A549 (cell line): ENCODE results near the gene ADORA1. TPM values are rescaled to one million over a fixed set of nuclear protein-coding genes. Genes with fewer than 3 reads are reported as not detected.
A peak's percentile ranks its signal among the peaks of the same experiment; 100 is the strongest.

Experiments
- ATAC-seq, 2 experiments: fragments of 200-7000 bp in 1 of 2; fragments of >200 bp in 1 of 2; cut with Nextera tagmentation in 1 of 2; cut with Tn5 transposase in 1 of 2; 3 replicates each; pipeline versions ENCODE4 v1.8.0 to v1.9.1; 2018 to 2020; ENCODE audit warnings: mild to moderate bottlenecking in 1 of 2, moderate library complexity in 1 of 2
- CTCF ChIA-PET: fragments of 300-600 bp; sonication (Branson Sonifier 250); formaldehyde crosslinking; extraction: SDS; loops from one replicate; lab custom pipeline; 2021; ENCODE audit warnings: antibody characterized with exemption, inconsistent platforms; lab: Yijun Ruan, JAX
- POLR2A ChIA-PET: fragments of 350-600 bp; formaldehyde crosslinking; extraction: SDS; loops from one replicate; lab custom pipeline; 2021; ENCODE audit warnings: antibody characterized with exemption, inconsistent platforms; lab: Yijun Ruan, JAX
- DNase-seq, 2 experiments: peaks; one replicate each; pipeline versions ENCODE4 v3.0.0 to v3.0.0-alpha.2; 2011 to 2016; ENCODE audit warnings: low read depth in 1 of 2, low spot score in 1 of 2
- FAIRE-seq: peaks from 2 replicates; lab custom pipeline; 2011; peaks lifted over from hg19 to GRCh38; lab: Jason Lieb, UNC
- H3K27ac ChIP-seq, 2 experiments: fragments of >200 bp; sonication (Bioruptor Twin); formaldehyde crosslinking; 3 replicates each; pipeline ENCODE4 v1.5.1; 2016 to 2017
- H3K4me1 ChIP-seq: fragments of >200 bp; sonication (Bioruptor Twin); formaldehyde crosslinking; 3 replicates; pipeline ENCODE4 v1.6.1; 2016
- H3K4me2 ChIP-seq: fragments of >200 bp; sonication (Bioruptor Twin); formaldehyde crosslinking; 3 replicates; pipeline ENCODE4 v1.6.1; 2016
- H3K4me3 ChIP-seq: fragments of >200 bp; sonication (Bioruptor Twin); formaldehyde crosslinking; 3 replicates; pipeline ENCODE4 v1.5.1; 2016
- H3K9me3 ChIP-seq: fragments of >200 bp; sonication (Bioruptor Twin); formaldehyde crosslinking; 3 replicates; pipeline ENCODE4 v1.6.1; 2016
- BHLHE40 ChIP-seq: IDR thresholded peaks from 2 replicates; pipeline ENCODE4 v1.6.1; 2012; ENCODE audit warnings: low read depth, low read length, inconsistent platforms
- CBX8 ChIP-seq: fragments of 200-600 bp; sonication (generic); IDR thresholded peaks from 2 replicates; pipeline ENCODE4 v1.6.1; 2016
- CEBPB ChIP-seq, 2 experiments: fragments of >200 bp in 1 of 2; sonication (Bioruptor Twin) in 1 of 2; formaldehyde crosslinking in 1 of 2; IDR thresholded peaks; 2 replicates each; pipeline ENCODE4 v1.6.1; 2012 to 2016
- CHD4 ChIP-seq: fragments of 200-600 bp; sonication (generic); IDR thresholded peaks from 2 replicates; pipeline ENCODE4 v1.6.1; 2016; ENCODE audit warnings: antibody characterized with exemption, mild to moderate bottlenecking, borderline replicate concordance
- EHMT2 ChIP-seq: fragments of 200-600 bp; sonication (generic); IDR thresholded peaks from 2 replicates; pipeline ENCODE4 v1.6.1; 2016; ENCODE audit warnings: antibody characterized with exemption, low read depth, mild to moderate bottlenecking, moderate library complexity
- EP300 ChIP-seq, 2 experiments: fragments of >200 bp; sonication (Bioruptor Twin); formaldehyde crosslinking; IDR thresholded peaks; 2 replicates in 1 of 2; 3 replicates in 1 of 2; pipeline ENCODE4 v1.6.1; 2016 to 2017
- HDAC2 ChIP-seq: fragments of 200-600 bp; sonication (generic); IDR thresholded peaks from 2 replicates; pipeline ENCODE4 v1.6.1; 2016
- HOXA7 ChIP-seq: fragments of 250-450 bp; sonication (Bioruptor Pico); IDR thresholded peaks from 2 replicates; pipeline ENCODE4 v1.5.0; 2020; ENCODE audit warnings: mild to moderate bottlenecking, moderate library complexity
- HOXB13 ChIP-seq: fragments of 250-450 bp; sonication (Bioruptor Pico); IDR thresholded peaks from 2 replicates; pipeline ENCODE4 v1.5.0; 2020; ENCODE audit warnings: low read depth, mild to moderate bottlenecking, moderate library complexity
- HOXB5 ChIP-seq: fragments of 250-450 bp; sonication (Bioruptor Pico); IDR thresholded peaks from 2 replicates; pipeline ENCODE4 v1.5.0; 2020; ENCODE audit warnings: mild to moderate bottlenecking, moderate library complexity
- JUNB ChIP-seq: fragments of >200 bp; sonication (Bioruptor Twin); formaldehyde crosslinking; IDR thresholded peaks from 2 replicates; pipeline ENCODE4 v1.6.1; 2016
- MYC ChIP-seq: IDR thresholded peaks from 2 replicates; pipeline ENCODE4 v1.6.1; 2012; ENCODE audit warnings: mild to moderate bottlenecking, inconsistent platforms, low read length, improper control_type of control experiment, borderline replicate concordance
- NFE2L2 ChIP-seq: fragments of 150-350 bp; conservative IDR thresholded peaks from 2 replicates; pipeline ENCODE4 v1.6.1; 2014; ENCODE audit warnings: low read length
- NR3C1 ChIP-seq: fragments of >200 bp; sonication (Bioruptor Twin); formaldehyde crosslinking; IDR thresholded peaks from 3 replicates; pipeline ENCODE4 v1.6.1; 2017
- POLR2A ChIP-seq: IDR thresholded peaks from 2 replicates; pipeline ENCODE4 v1.6.1; 2012; ENCODE audit warnings: mild to moderate bottlenecking, low read length
- RAD21 ChIP-seq, 2 experiments: fragments of >200 bp in 1 of 2; sonication (Bioruptor Twin) in 1 of 2; formaldehyde crosslinking in 1 of 2; IDR thresholded peaks in 1 of 2; conservative IDR thresholded peaks in 1 of 2; 2 replicates in 1 of 2; 3 replicates in 1 of 2; pipeline ENCODE4 v1.6.1; 2012 to 2018; ENCODE audit warnings: inconsistent platforms in 1 of 2
- SREBF2 ChIP-seq: fragments of 450-650 bp; IDR thresholded peaks from 2 replicates; pipeline ENCODE4 v1.6.1; 2014; ENCODE audit warnings: mild to moderate bottlenecking, moderate library complexity
- TFCP2L1 ChIP-seq: fragments of 250-450 bp; sonication (Bioruptor Pico); IDR thresholded peaks from 2 replicates; pipeline ENCODE4 v1.5.0; 2021; ENCODE audit warnings: mild to moderate bottlenecking
- ZFP36 ChIP-seq: fragments of 450-650 bp; IDR thresholded peaks from 2 replicates; pipeline ENCODE4 v1.6.1; 2014; ENCODE audit warnings: borderline replicate concordance; ENCODE audit not compliant: partially characterized antibody
- ZNF302 ChIP-seq: fragments of 250-450 bp; sonication (Bioruptor Pico); IDR thresholded peaks from 2 replicates; pipeline ENCODE4 v1.9.0; 2021; ENCODE audit warnings: inconsistent platforms, mild to moderate bottlenecking, moderate library complexity
- WGBS: methylation state at CpG from one replicate; pipeline ENCODE4 v1.1.6; 2017; ENCODE audit errors: missing lambda C conversion rate; 5-methylcytosine and 5-hydroxymethylcytosine counted together
- polyA plus RNA-seq, 4 experiments: library from polyadenylated mRNA; depleted of rRNA in 3 of 4; stranded (reverse); fragments of >200 nt; fragmentation: RNase III in 1 of 4; extraction: RNeasy Plus Mini Kit Qiagen cat#74134 plus additional on column Dnase treatment in 1 of 4; gene quantifications; 2 replicates in 3 of 4; 3 replicates in 1 of 4; pipeline ENCODE4 v1.2.3, GENCODE V29; 2011 to 2017
- TF ChIP-seq, protein P1 (sequence below): IDR thresholded peaks from 2 replicates; pipeline ENCODE4 v1.6.1; 2012

The ADORA1 gene
- polyA plus RNA-seq, 2 of the 4 experiments (the other 2 are of a cell fraction), result 0.48 to 2.4 TPM

DNA sequence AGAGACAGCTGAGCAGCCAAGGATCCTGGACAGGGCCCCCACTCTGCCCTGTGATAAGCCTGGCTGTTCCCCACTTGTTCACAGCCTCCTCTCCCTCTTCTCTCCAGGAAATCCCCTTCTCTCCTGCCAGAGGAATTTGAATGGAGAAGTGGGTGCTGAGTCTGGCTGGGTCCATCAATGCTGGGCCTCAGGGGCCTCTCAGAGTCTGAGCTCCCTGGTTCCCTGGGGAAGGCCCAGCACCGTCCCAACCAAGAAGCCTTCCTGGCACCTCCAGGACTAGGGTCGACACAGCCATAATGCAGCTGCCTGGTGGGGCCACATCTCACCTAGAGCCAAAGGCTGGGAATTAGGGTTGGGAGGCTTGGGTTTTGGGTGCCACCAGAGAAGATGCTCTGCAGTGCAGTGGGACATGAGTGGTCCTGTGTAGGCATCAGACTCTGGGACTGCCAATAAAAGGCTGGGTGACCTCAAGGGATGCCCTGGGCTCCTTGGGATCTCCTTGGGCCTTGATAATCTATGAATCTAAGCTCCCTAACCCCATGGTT, 45.6 kb downstream of the ADORA1 start:
- H3K4me3 ChIP-seq, result no peak overlapping the region
- no peak overlapping the region for H3K27ac ChIP-seq
- WGBS, result 63% methylated on average over 2 of the region's 2 CpGs
- TF ChIP-seq, protein P1, sequence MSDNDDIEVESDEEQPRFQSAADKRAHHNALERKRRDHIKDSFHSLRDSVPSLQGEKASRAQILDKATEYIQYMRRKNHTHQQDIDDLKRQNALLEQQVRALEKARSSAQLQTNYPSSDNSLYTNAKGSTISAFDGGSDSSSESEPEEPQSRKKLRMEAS, result no peak
- POLR2A ChIA-PET, result no interaction called here
- FAIRE-seq (no peak), ATAC-seq (no peak), DNase-seq (no peak)
- H3K4me1 ChIP-seq, result peaks cover 25% of the 10 kb centered on the region
- no peaks in the 10 kb centered on the region for H3K9me3 ChIP-seq
- H3K4me2 ChIP-seq, result no peak overlapping the region
- CTCF ChIA-PET, result interaction anchor here (0.6 to 13.2 kb wide), 34 partner anchors 8 to 163 kb away, joined by 3 to 188 read pairs (median 6); partner anchors contain the start of genes ADORA1 and CHI3L1

DNA sequence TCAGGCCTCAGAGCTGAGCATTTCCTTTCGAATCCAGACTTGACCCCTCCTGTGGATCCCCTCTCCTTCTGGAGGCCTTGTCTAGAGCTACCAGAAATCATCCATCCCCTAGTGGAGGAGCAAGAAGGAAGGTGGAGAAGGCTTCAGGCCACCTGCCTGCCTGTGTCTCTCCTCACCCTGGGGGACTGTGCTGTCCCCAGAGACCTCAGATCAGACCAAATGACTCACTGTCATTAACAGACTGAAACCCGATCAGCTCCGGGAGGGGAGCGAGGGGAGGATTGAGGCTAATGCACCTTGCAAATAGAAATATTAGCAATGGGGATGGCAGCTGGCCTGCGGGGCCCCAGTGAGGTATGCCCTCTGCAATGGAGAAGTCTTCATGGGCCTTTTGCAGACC, 46.0 kb downstream of the ADORA1 start:
- no peak for DNase-seq
- ChIA-PET POLR2A (no interaction called here), CTCF (interaction anchor here (0.6 to 13.2 kb wide), 19 partner anchors 8 to 134 kb away, joined by 3 to 188 read pairs (median 11); partner anchors contain the start of genes ADORA1 and CHI3L1)
- peaks cover 30% of the 10 kb centered on the region for H3K4me1 ChIP-seq
- no peak for ATAC-seq
- H3K27ac ChIP-seq, result no peak overlapping the region
- TF ChIP-seq SREBF2 (no peak), MYC (no peak), EHMT2 (no peak), HDAC2 (no peak), NR3C1 (no peak), HOXB5 (CRISPR knock-in tag) (no peak), HOXB13 (no peak), JUNB (no peak), HOXA7 (no peak), TFCP2L1 (CRISPR knock-in tag) (no peak), NFE2L2 (no peak), RAD21 (conservative IDR thresholded peaks at IDR 0.05 in 1 of 2, IDR thresholded peaks at IDR 0.05 in 1 of 2) (no peak), POLR2A (no peak), CBX8 (no peak), CHD4 (no peak), BHLHE40 (no peak)
- H3K9me3 ChIP-seq, result no peaks in the 10 kb centered on the region
- FAIRE-seq, result no peak
- 63% methylated on average over 5 of the region's 5 CpGs for WGBS
- H3K4me2 ChIP-seq, result no peak overlapping the region
- no peak overlapping the region for H3K4me3 ChIP-seq

DNA sequence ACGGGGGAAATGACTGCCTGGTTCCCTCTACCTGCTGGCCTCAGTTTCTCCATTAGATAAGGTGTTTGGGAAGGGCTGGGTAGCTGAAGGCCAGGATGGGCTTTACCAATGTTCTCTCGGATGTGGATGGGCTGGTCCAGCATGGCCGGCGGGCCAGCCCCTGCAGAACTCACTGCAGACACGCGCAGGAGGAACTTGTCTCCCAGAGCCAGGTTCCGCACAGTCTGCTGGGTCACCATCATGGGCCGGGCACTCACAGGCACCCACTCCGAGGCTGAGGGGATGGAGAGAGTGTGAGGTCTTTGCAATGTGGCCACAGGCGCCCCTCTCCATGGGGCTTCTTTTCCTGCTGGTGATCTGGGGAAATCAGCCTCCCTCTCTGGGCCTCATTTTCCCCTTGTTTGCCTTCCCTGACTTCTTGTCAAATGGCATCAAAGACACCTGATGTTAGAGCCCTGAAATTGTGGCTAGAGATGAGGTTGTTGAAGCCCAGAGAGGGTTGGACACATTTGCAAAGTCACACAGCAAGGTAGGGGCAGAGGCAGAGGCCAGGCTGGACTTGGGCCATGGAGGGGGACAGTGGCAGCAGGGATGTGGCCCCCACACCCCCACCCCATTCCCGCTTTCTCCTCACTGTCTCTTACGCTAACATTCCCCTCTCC, 46.9 kb downstream of the ADORA1 start:
- H3K27ac ChIP-seq, result no peak overlapping the region
- TF ChIP-seq ZFP36 (peak; percentile 19), EP300 (IDR thresholded peaks at IDR 0.05) (no peak)
- TF ChIP-seq, all 56 proteins: peak for 1
- POLR2A ChIA-PET, result no interaction called here
- DNase-seq, result no peak
- no peak overlapping the region for H3K4me2 ChIP-seq
- peaks cover 34% of the 10 kb centered on the region for H3K4me1 ChIP-seq
- H3K4me3 ChIP-seq, result no peak overlapping the region
- no peaks in the 10 kb centered on the region for H3K9me3 ChIP-seq
- CTCF ChIA-PET, result interaction anchor here (1.0 to 13.2 kb wide), 7 partner anchors 13 to 135 kb away, joined by 3 to 188 read pairs (median 44); partner anchors contain the start of gene ADORA1
- 80% methylated on average over 10 of the region's 12 CpGs for WGBS
- no peak for ATAC-seq
- FAIRE-seq, result no peak

DNA sequence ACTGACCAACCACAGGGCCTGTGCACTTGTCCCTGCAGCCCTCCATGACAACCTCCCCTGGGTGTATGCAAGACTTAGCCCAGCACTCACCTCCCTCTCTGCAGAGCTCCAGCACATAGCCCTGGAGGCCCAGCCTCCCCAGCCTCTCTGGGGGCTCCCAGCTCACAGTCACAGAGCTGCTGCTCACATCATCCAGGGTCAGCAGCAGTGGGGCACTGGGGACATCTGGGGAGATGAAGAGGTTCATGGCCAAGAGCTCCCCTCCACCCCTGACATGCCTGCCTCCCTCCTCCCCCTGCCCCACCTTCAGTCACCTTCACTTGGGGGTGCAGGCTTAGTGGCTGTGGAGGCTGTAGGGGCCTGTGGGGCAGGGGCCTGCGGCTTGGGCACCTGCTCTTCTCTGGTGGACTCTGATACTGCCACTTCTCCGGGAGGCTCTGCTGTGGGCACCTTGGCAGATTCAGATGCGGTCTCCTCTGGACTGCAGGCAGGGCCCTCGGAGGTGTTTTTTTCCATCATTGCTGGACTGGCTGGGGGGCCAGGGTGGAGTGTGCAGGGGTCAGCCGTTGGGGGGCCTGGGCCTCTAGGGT, 47.8 kb downstream of the ADORA1 start, which contains the start of gene MYBPH:
Gene MYBPH, minus strand, starts transcription at position 590 of the 590 bp plus-strand sequence. Its CDS starts 71 bp downstream, at position 519.
- DNase-seq (no peak), FAIRE-seq (no peak)
- Histone ChIP-seq H3K4me3 (no peak within 1 kb of the TSS), H3K4me1 (peaks cover 34% of the 10 kb centered on the region), H3K9me3 (no peaks in the 10 kb centered on the region), H3K4me2 (no peak within 1 kb of the TSS; the same call in 2 of the 3 replicates), H3K27ac (peak within 1 kb of the TSS; percentile 76 to 81; a peak in 5 of 6 replicates)
- POLR2A ChIA-PET, result no interaction called here
- no peak for TF ChIP-seq SREBF2
- no peak for TF ChIP-seq CEBPB (IDR thresholded peaks at IDR 0.05)
- no peak for TF ChIP-seq ZNF302
- TF ChIP-seq, all 56 proteins: peak for 0
- ATAC-seq, result no peak
- CTCF ChIA-PET, result interaction anchor here (0.6 to 13.2 kb wide), 10 partner anchors 8 to 136 kb away, joined by 3 to 188 read pairs (median 4); partner anchors contain the start of genes ADORA1 and CHI3L1
- 100% methylated on average over 2 of the region's 5 CpGs for WGBS
